ENCODE results near the gene BICC1. TPM values are rescaled to one million over a fixed set of nuclear protein-coding genes. Genes with fewer than 3 reads are reported as not detected.

The BICC1 gene
- total and polyA plus RNA-seq, 2 of the 4 experiments (the other 2 are of a cell fraction), result 5.7 to 42.5 TPM

GRCh38 chr10:58856508-58857240 lies 344.0 kb downstream of the BICC1 start (continued):
- TF ChIP-seq NFE2L2 (IDR thresholded peaks at IDR 0.05; ENCODE audit: low read depth, low read length) (peak; percentile 93), CHD1 (IDR thresholded peaks at IDR 0.05; ENCODE audit: low read depth, low read length) (no peak)

- H4K5ac ChIP-seq (ENCODE audit: low read depth, low read length), result peak overlapping the region; percentile 52; the same call in 1 of the 2 replicates
- H3K9me1 ChIP-seq (ENCODE audit: insufficient read depth, low read length), result peaks cover 9% of the 10 kb centered on the region
- H2BK15ac ChIP-seq (ENCODE audit: low read depth, low read length), result peak overlapping the region; percentile 61
- peak overlapping the region; percentile 93 for H3K14ac ChIP-seq (replicated peaks; ENCODE audit: low read depth, low read length)
- peak overlapping the region; percentile 92 for H2BK120ac ChIP-seq (ENCODE audit: low read depth, low read length)
- peak overlapping the region; percentile 88 for H4K91ac ChIP-seq (ENCODE audit: insufficient read depth, low read depth, low read length)
- in situ Hi-C loops (cut with MboI; ENCODE audit: low sequenced_read_pairs) (no loop called here), dilution Hi-C loops (cut with HindIII; ENCODE audit: low sequenced_read_pairs, unreplicated experiment) (no loop called here), intact Hi-C loops (cut with micrococcal nuclease) (no loop called here)
- ATAC-seq (ENCODE audit: low read depth) (no peak), DNase-seq (no peak)
- ChIA-PET CTCF (no interaction called here), POLR2A (ENCODE audit: unreplicated experiment) (no interaction called here)
- peak overlapping the region; percentile 71 for H3K18ac ChIP-seq (ENCODE audit: low read depth, low read length)
- H4K8ac ChIP-seq (ENCODE audit: low read depth in 2 of 2, low read length in 2 of 2), result peak overlapping the region; percentile 3 to 92; a peak in 3 of 4 replicates
- no peaks in the 10 kb centered on the region for H3K36me3 ChIP-seq (ENCODE audit: control insufficient read depth, insufficient read depth, low read length)
- H3K9me3 ChIP-seq (ENCODE audit: control insufficient read depth, insufficient read depth, low read length), result no peaks in the 10 kb centered on the region; the same call in 1 of the 2 replicates
- TF ChIP-seq RFX5 (IDR thresholded peaks at IDR 0.05; ENCODE audit: low read depth, low read length), result no peak
- TF ChIP-seq MAFK (IDR thresholded peaks at IDR 0.05; ENCODE audit: low read depth, low read length), result no peak
- no peak for TF ChIP-seq RCOR1 (IDR thresholded peaks at IDR 0.05; ENCODE audit: insufficient replicate concordance, low read length)
- no peak for TF ChIP-seq RAD21 (IDR thresholded peaks at IDR 0.05; ENCODE audit: low read length)
- no peak for TF ChIP-seq POLR2A (IDR thresholded peaks at IDR 0.05; ENCODE audit: low read depth, low read length)
- no peak for TF ChIP-seq FOS (IDR thresholded peaks at IDR 0.05; ENCODE audit: low read depth, low read length)
- TF ChIP-seq BHLHE40 (IDR thresholded peaks at IDR 0.05; ENCODE audit: low read depth, low read length), result no peak
- no peak for TF ChIP-seq MXI1 (IDR thresholded peaks at IDR 0.05; ENCODE audit: borderline replicate concordance, low read depth, low read length)
- TF ChIP-seq ELK1 (IDR thresholded peaks at IDR 0.05; ENCODE audit: borderline replicate concordance, low read depth, low read length), result no peak
- TF ChIP-seq USF2 (IDR thresholded peaks at IDR 0.05; ENCODE audit: low read depth, low read length), result no peak
- H2AK9ac ChIP-seq (replicated peaks; ENCODE audit: low read depth, low read length, poor library complexity), result no peak overlapping the region
- no peaks in the 10 kb centered on the region for H3K79me1 ChIP-seq (ENCODE audit: low read depth in 1 of 2, low read length in 2 of 2)
- H4K20me1 ChIP-seq (ENCODE audit: insufficient read depth, low read length), result no peaks in the 10 kb centered on the region
- H3K23ac ChIP-seq (ENCODE audit: low read depth, low read length), result peak overlapping the region; percentile 53
- H3K9ac ChIP-seq (ENCODE audit: low read depth, low read length), result no peak overlapping the region
- H3K4me2 ChIP-seq (ENCODE audit: low read depth, low read length), result peak overlapping the region; percentile 8; the same call in 1 of the 2 replicates
- peak overlapping the region; percentile 83 for H2BK5ac ChIP-seq (ENCODE audit: low read depth, low read length, poor library complexity, severe bottlenecking)
- no CpG with 5 or more reads among the region's 3 CpGs for WGBS, 2 experiments (ENCODE audit: extremely low coverage in 2 of 2, insufficient read length in 1 of 2)
- H2BK20ac ChIP-seq (ENCODE audit: low read depth, low read length), result peak overlapping the region; percentile 93
- H3K27ac ChIP-seq (ENCODE audit: insufficient read depth, low read length), result peak overlapping the region; percentile 38; the same call in 1 of the 2 replicates
- no peaks in the 10 kb centered on the region for H3K27me3 ChIP-seq (ENCODE audit: control insufficient read depth, insufficient read depth, low read length)
- peak overlapping the region; percentile 89 for H3K4ac ChIP-seq (ENCODE audit: low read depth, low read length)
- no peak overlapping the region for H3K4me3 ChIP-seq (ENCODE audit: insufficient read depth, low read depth, low read length)
- no TSS peak for BruUV-seq (replicated peaks)
- H3K4me1 ChIP-seq (ENCODE audit: control insufficient read depth, insufficient read depth, low read length), result peaks cover 9% of the 10 kb centered on the region
- H2AFZ ChIP-seq (replicated peaks; ENCODE audit: low read length, poor library complexity), result peak overlapping the region; percentile 74
- H2AK5ac ChIP-seq (ENCODE audit: low read depth, low read length), result peak overlapping the region; percentile 79
- no peak overlapping the region; the same call in none of the 2 replicates for H3K56ac ChIP-seq (ENCODE audit: extremely low read depth, insufficient read depth, low read length)
Measured at GRCh38 chr10:58857251-58857805, 344.7 kb downstream of the BICC1 start.

Measured in IMR-90 (cell line).